Adrenal gland (tissue), 12 donors: Measurements from ENCODE around the gene PSME1. TPM values are rescaled to one million over a fixed set of nuclear protein-coding genes. Genes with fewer than 3 reads are reported as not detected.

Source experiments
- DNase-seq, 7 donors: peaks; one replicate each; pipeline ENCODE4 v3.0.0-alpha.2; 2019 to 2020
- H3K27ac ChIP-seq, 5 donors: fragments of 200-600 bp; sonication (generic) in 4 of 5; 1 replicate in 3 of 5; 2 replicates in 2 of 5; pipeline versions ENCODE4 v1.5.1 to v1.8.0; 2016 to 2020; ENCODE audit warnings: mild to moderate bottlenecking in 1 of 5
- H3K27me3 ChIP-seq: fragments of 200-600 bp; 2 replicates; pipeline ENCODE4 v1.8.0; 2021
- H3K36me3 ChIP-seq, 2 donors: fragments of 200-600 bp; replicated peaks in 1 of 2; 1 replicate in 1 of 2; 2 replicates in 1 of 2; pipeline versions ENCODE4 v1.5.1 to v1.8.0; 2018 to 2022
- H3K4me1 ChIP-seq, 2 donors: fragments of 200-600 bp; replicated peaks in 1 of 2; 1 replicate in 1 of 2; 2 replicates in 1 of 2; pipeline versions ENCODE4 v1.5.1 to v1.8.0; 2018 to 2021
- H3K4me3 ChIP-seq, 4 donors: fragments of 200-600 bp; sonication (generic) in 3 of 4; one replicate each; pipeline ENCODE4 v1.5.1; 2016 to 2018
- H3K9me3 ChIP-seq, 3 donors: fragments of 200-600 bp; sonication (generic) in 1 of 3; replicated peaks in 1 of 3; 1 replicate in 2 of 3; 2 replicates in 1 of 3; pipeline versions ENCODE4 v1.5.1 to v1.8.0; 2016 to 2021
- CTCF ChIP-seq, 6 experiments: fragments of 450-650 bp in 4 of 6; fragments of 200-600 bp in 2 of 6; sonication (generic) in 1 of 6; IDR thresholded peaks; 1 replicate in 5 of 6; 2 replicates in 1 of 6; pipeline versions ENCODE4 v1.5.1 to v1.8.0; 2016 to 2021; ENCODE audit warnings: antibody characterized with exemption in 6 of 6, mild to moderate bottlenecking in 2 of 6, moderate library complexity in 1 of 6
- POLR2A ChIP-seq, 2 donors: fragments of 450-650 bp; IDR thresholded peaks; one replicate each; pipeline ENCODE4 v1.6.1; 2017; ENCODE audit warnings: antibody characterized with exemption in 2 of 2, mild to moderate bottlenecking in 2 of 2, moderate library complexity in 1 of 2
- WGBS, 4 donors: extraction: QIAGEN DNeasy Blood & Tissue Kit in 2 of 4; methylation state at CpG; one replicate each; pipeline versions ENCODE4 v1.1.5 to v1.1.7; 2013 to 2017; 5-methylcytosine and 5-hydroxymethylcytosine counted together
- intact Hi-C, 2 donors: fragments of 100-400 bp; cut with DNase I; formaldehyde crosslinking; loops; one replicate each; pipeline versions ENCODE4 v1.14.1 to v1.15.0; 2022 to 2023
- polyA plus RNA-seq, 3 donors: library from polyadenylated mRNA; stranded (reverse); fragments of 200-250 nt in 2 of 3; fragments of 350-450 nt in 1 of 3; fragmentation: Illumina TruSeq in 1 of 3; extraction: RNeasy Lipid Tissue Mini Kit (QIAGEN cat#74804) in 1 of 3; gene quantifications; one replicate each; pipeline ENCODE4 v1.2.3, GENCODE V29; 2013 to 2014
- total RNA-seq, 9 donors: library from RNA; depleted of rRNA in 4 of 9; stranded (reverse); fragments of >200 nt in 4 of 9; fragments of 120-200 nt in 1 of 9; fragmentation: NEBNext Ultra II Directional in 1 of 9; extraction: Animal tissue kit (Norgen Biotek cat#: 25700) in 1 of 9; gene quantifications; one replicate each; pipeline versions ENCODE4 v1.1.0 to v1.2.4, GENCODE V29; 2013 to 2023
- donor health status: healthy with polysubstance abuse.
- donor health status: Bipolar disorder and iron deficiency.
- donor health status: DM: yes; HTN: yes; CAD: no.
- donor health status: DM: no; HTN: no; CAD: no.
- donor health status: DM: no; HTN: no; CAD: no.
- donor health status: DM: yes; HTN: yes; CAD: no.

The PSME1 gene
- total and polyA plus RNA-seq, 12 donors: 205 to 386 (median 283) TPM

DNA sequence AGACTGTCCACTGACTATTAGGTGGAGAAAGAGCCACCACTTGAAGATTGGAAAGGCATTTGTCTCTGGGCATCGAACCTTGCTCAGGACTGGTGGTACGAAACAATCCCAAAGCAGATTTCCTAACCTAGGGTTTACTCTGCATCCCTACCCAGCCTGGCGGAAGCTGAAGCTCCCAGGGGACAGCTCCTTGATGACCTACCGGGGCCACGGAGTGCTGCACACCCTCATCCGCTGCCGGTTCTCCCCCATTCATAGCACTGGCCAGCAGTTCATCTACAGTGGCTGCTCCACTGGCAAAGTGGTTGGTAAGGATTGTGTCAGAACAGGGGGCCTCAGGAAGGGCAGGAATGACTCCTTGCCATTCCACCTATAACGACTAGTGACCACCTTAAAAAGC lies 14.8 kb upstream of the PSME1 start:
- H3K27me3 ChIP-seq: no peaks in the 10 kb centered on the region
- TF ChIP-seq CTCF (IDR thresholded peaks at IDR 0.05) (no peak), POLR2A (IDR thresholded peaks at IDR 0.05) (no peak)
- H3K36me3 ChIP-seq: peaks cover 0 to 71% of the 10 kb centered on the region in 2 donors
- WGBS, 4 donors: 95 to 98% (median 95%) methylated on average over 6 to 8 of the region's 8 CpGs
- no peaks in the 10 kb centered on the region for H3K9me3 ChIP-seq
- no peak overlapping the region for H3K4me3 ChIP-seq
- no peak for DNase-seq
- H3K4me1 ChIP-seq: peaks cover 6 to 11% of the 10 kb centered on the region in 2 donors
- H3K27ac ChIP-seq: no peak overlapping the region
- intact Hi-C loops: no loop called here

DNA sequence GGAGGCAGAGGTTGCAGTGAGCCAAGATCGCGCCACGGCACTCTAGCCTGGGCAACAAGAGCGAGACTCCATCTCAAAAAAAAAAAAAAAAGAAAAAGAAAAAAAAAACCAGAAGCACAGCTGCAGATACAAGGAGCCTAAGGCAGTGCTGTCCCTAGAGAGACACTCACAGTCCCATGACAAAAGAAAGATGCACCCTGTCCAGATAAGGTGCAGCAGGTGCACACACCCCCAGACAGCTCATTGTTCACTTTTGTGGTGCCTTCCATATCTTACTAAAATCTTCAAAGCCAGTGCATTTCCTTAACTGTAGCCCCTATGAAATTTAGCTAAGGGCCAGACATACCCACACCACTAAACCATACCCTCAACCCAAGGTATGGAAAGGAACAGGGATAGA lies 13.6 kb upstream of the PSME1 start:
- intact Hi-C loops: no loop called here
- Histone ChIP-seq H3K4me1 (no peaks in the 10 kb centered on the region), H3K27ac (no peak overlapping the region), H3K27me3 (no peaks in the 10 kb centered on the region), H3K4me3 (no peak overlapping the region), H3K9me3 (no peaks in the 10 kb centered on the region), H3K36me3 (peaks cover 0 to 63% of the 10 kb centered on the region in 2 donors)
- DNase-seq: no peak
- TF ChIP-seq CTCF (IDR thresholded peaks at IDR 0.05) (no peak), POLR2A (IDR thresholded peaks at IDR 0.05) (no peak)
- 95 to 98% (median 97%) methylated on average over 4 of the region's 4 CpGs for WGBS, 4 donors

DNA sequence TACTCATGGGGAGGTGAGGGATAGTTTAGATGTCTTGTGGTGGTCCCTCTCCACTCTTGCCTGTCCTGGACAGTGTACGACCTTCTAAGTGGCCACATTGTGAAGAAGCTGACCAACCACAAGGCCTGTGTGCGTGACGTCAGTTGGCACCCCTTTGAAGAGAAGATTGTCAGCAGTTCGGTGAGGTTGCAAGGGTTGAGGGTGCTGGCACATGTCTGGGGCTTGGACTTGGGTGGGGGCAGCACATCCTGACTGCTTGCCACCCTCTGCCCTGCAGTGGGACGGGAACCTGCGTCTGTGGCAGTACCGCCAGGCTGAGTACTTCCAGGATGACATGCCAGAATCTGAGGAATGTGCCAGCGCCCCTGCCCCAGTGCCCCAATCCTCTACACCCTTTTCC lies 13.1 kb upstream of the PSME1 start:
- Histone ChIP-seq H3K4me3 (no peak overlapping the region), H3K27ac (no peak overlapping the region), H3K27me3 (no peaks in the 10 kb centered on the region), H3K4me1 (peaks cover 0 to 1% of the 10 kb centered on the region in 2 donors), H3K36me3 (peaks cover 0 to 58% of the 10 kb centered on the region in 2 donors), H3K9me3 (no peaks in the 10 kb centered on the region)
- DNase-seq: no peak
- TF ChIP-seq POLR2A (IDR thresholded peaks at IDR 0.05): no peak
- TF ChIP-seq CTCF (IDR thresholded peaks at IDR 0.05): no peak
- WGBS, 4 donors: 90 to 93% (median 91%) methylated on average over 6 to 8 of the region's 8 CpGs
- intact Hi-C loops: no loop called here

GRCh38 chr14:24123424-24124417 lies 12.3 kb upstream of the PSME1 start:
- Histone ChIP-seq H3K36me3 (peaks cover 0 to 50% of the 10 kb centered on the region in 2 donors), H3K27me3 (no peaks in the 10 kb centered on the region), H3K9me3 (no peaks in the 10 kb centered on the region), H3K4me3 (no peak overlapping the region), H3K4me1 (peaks cover 0 to 4% of the 10 kb centered on the region in 2 donors), H3K27ac (no peak overlapping the region)
- intact Hi-C loops: no loop called here
- no peak for DNase-seq
- 80 to 91% (median 88%) methylated on average over 8 to 9 of the region's 9 CpGs for WGBS, 4 donors
- TF ChIP-seq CTCF (IDR thresholded peaks at IDR 0.05) (no peak), POLR2A (IDR thresholded peaks at IDR 0.05) (no peak)
